Neural progenitor cell (in vitro differentiated cells): ENCODE measurements around the gene QRFP.

Experiments
- EZH2 ChIP-seq: fragments of 200-600 bp; sonication (generic); IDR thresholded peaks from 2 replicates; pipeline ENCODE4 v1.6.1; 2017; ENCODE audit warnings: antibody characterized with exemption, mild to moderate bottlenecking, moderate library complexity
- TF ChIP-seq, protein P1 (sequence below): fragments of 200-600 bp; sonication (generic); IDR thresholded peaks from 2 replicates; pipeline ENCODE4 v1.5.1; 2017; ENCODE audit warnings: antibody characterized with exemption, mild to moderate bottlenecking

DNA sequence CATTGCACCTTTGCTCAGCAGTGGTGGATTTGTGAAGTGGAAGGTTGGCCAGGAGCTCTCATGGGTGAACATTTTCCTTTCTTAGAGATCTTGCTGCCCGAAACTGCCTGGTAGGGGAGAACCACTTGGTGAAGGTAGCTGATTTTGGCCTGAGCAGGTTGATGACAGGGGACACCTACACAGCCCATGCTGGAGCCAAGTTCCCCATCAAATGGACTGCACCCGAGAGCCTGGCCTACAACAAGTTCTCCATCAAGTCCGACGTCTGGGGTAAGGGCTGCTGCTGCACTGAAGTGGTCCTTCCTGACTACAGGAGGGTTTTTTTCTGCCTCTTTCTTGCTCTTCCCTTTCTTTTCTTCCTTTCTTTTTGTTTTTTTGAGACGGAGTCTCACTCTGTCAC lies 21.8 kb downstream of the QRFP start:
- TF ChIP-seq, protein P1, sequence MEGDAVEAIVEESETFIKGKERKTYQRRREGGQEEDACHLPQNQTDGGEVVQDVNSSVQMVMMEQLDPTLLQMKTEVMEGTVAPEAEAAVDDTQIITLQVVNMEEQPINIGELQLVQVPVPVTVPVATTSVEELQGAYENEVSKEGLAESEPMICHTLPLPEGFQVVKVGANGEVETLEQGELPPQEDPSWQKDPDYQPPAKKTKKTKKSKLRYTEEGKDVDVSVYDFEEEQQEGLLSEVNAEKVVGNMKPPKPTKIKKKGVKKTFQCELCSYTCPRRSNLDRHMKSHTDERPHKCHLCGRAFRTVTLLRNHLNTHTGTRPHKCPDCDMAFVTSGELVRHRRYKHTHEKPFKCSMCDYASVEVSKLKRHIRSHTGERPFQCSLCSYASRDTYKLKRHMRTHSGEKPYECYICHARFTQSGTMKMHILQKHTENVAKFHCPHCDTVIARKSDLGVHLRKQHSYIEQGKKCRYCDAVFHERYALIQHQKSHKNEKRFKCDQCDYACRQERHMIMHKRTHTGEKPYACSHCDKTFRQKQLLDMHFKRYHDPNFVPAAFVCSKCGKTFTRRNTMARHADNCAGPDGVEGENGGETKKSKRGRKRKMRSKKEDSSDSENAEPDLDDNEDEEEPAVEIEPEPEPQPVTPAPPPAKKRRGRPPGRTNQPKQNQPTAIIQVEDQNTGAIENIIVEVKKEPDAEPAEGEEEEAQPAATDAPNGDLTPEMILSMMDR, result no peak
- no peak for TF ChIP-seq EZH2
